Measurements from ENCODE around the gene PARP6. TPM values are rescaled to one million over a fixed set of nuclear protein-coding genes. Genes with fewer than 3 reads are reported as not detected.
A peak's percentile ranks its signal among the peaks of the same experiment; 100 is the strongest.

Gene PARP6
- total and polyA plus RNA-seq, 5 experiments from 2014 or later, result 13.1 to 133 (median 38.2) TPM

- DNase-seq (no peak), ATAC-seq (no peak)
- POLR2A ChIA-PET, result interaction anchor here (0.9 kb wide), 1 partner anchor 138 kb away, joined by 3 read pairs; the partner anchor contains the start of gene HEXA
- H3K9me3 Mint-ChIP-seq, result no peaks in the 10 kb centered on the region
- peaks cover 7 to 23% (median 9%) of the 10 kb centered on the region in 4 donors for H3K4me1 Mint-ChIP-seq
- no peaks in the 10 kb centered on the region for H3K27me3 Mint-ChIP-seq
- H3K36me3 Mint-ChIP-seq, result peaks cover 0 to 31% (median 2%) of the 10 kb centered on the region in 3 donors
- peak overlapping the region in 3 of 10 donors; percentile 50 to 81 (median 51) for H3K27ac Mint-ChIP-seq
- no peak overlapping the region for H3K4me3 Mint-ChIP-seq
These were observed 34.5 kb downstream of the PARP6 start for GRCh38 chr15:72237853-72238224.

- peaks cover 0 to 25% (median 2%) of the 10 kb centered on the region in 3 donors for H3K36me3 Mint-ChIP-seq
- no peak overlapping the region for H3K4me3 Mint-ChIP-seq
- POLR2A ChIA-PET, result interaction anchor here (0.9 kb wide), 1 partner anchor 138 kb away, joined by 3 read pairs; the partner anchor contains the start of gene HEXA
- H3K9me3 Mint-ChIP-seq, result no peaks in the 10 kb centered on the region
- no peaks in the 10 kb centered on the region for H3K27me3 Mint-ChIP-seq
- peak in 1 of 2 donors; percentile 35 for ATAC-seq
- peak overlapping the region in 8 of 10 donors; percentile 18 to 81 (median 50) for H3K27ac Mint-ChIP-seq
- no peak for DNase-seq
- H3K4me1 Mint-ChIP-seq, result peaks cover 8 to 29% (median 15%) of the 10 kb centered on the region in 4 donors
These were observed 35.1 kb downstream of the PARP6 start for GRCh38 chr15:72237029-72237852.

GRCh38 chr15:72236381-72237003, 35.9 kb downstream of the PARP6 start:
- peaks cover 12 to 36% (median 22%) of the 10 kb centered on the region in 4 donors for H3K4me1 Mint-ChIP-seq
- H3K4me3 Mint-ChIP-seq, result peak overlapping the region in 1 of 10 donors; percentile 1
- H3K27me3 Mint-ChIP-seq, result no peaks in the 10 kb centered on the region
- H3K36me3 Mint-ChIP-seq, result peaks cover 0 to 18% (median 2%) of the 10 kb centered on the region in 3 donors
- H3K27ac Mint-ChIP-seq, result peak overlapping the region in 2 of 10 donors; percentile 8 to 27
- DNase-seq, result no peak
- POLR2A ChIA-PET, result interaction anchor here (0.9 kb wide), 1 partner anchor 139 kb away, joined by 3 read pairs; the partner anchor contains the start of gene HEXA
- no peak for ATAC-seq
- no peaks in the 10 kb centered on the region for H3K9me3 Mint-ChIP-seq

GRCh38 chr15:72235298-72235697, 37.1 kb downstream of the PARP6 start:
- Mint-ChIP-seq H3K4me3 (no peak overlapping the region), H3K4me1 (peaks cover 15 to 38% (median 23%) of the 10 kb centered on the region in 4 donors), H3K27ac (peak overlapping the region in 1 of 10 donors; percentile 1), H3K27me3 (no peaks in the 10 kb centered on the region), H3K36me3 (peaks cover 0 to 6% (median 0%) of the 10 kb centered on the region in 3 donors), H3K9me3 (no peaks in the 10 kb centered on the region)
- POLR2A ChIA-PET, result no interaction called here
- no peak for ATAC-seq
- no peak for DNase-seq

GRCh38 chr15:72233769-72234168, 38.6 kb downstream of the PARP6 start:
- Mint-ChIP-seq H3K27ac (peak overlapping the region in 4 of 10 donors; percentile 16 to 66 (median 40)), H3K9me3 (no peaks in the 10 kb centered on the region), H3K27me3 (no peaks in the 10 kb centered on the region), H3K4me1 (peaks cover 22 to 48% (median 32%) of the 10 kb centered on the region in 4 donors), H3K36me3 (no peaks in the 10 kb centered on the region), H3K4me3 (peak overlapping the region in 1 of 10 donors; percentile 30)
- ATAC-seq (no peak), DNase-seq (no peak)
- POLR2A ChIA-PET, result no interaction called here

GRCh38 chr15:72231833-72232478, 40.4 kb downstream of the PARP6 start:
- H3K4me1 Mint-ChIP-seq, result peaks cover 22 to 55% (median 43%) of the 10 kb centered on the region in 4 donors
- DNase-seq, result peak; percentile 27 to 79 (median 56)

GRCh38 chr15:72231066-72231832, 41.1 kb downstream of the PARP6 start, which contains the start of gene PKM:
Gene PKM (minus strand): TSS chr15:72231190. CDS start chr15:72219097, 12,093 bp downstream.
- Mint-ChIP-seq H3K27me3 (no peaks in the 10 kb centered on the region), H3K27ac (peak within 1 kb of the TSS; percentile 86 to 99 (median 96)), H3K9me3 (no peaks in the 10 kb centered on the region), H3K36me3 (no peaks in the 10 kb centered on the region), H3K4me3 (peak within 1 kb of the TSS; percentile 94 to 99 (median 98)), H3K4me1 (peaks cover 25 to 56% (median 47%) of the 10 kb centered on the region in 4 donors)
- DNase-seq (peak; percentile 84 to 96 (median 88)), ATAC-seq (peak; percentile 43 to 46)
- POLR2A ChIA-PET, result interaction anchor here (0.6 to 3.7 kb wide), 17 partner anchors 9 to 242 kb away, joined by 3 to 46 read pairs (median 4); partner anchors contain the start of genes HEXA, MYO9A, PARP6 and SENP8

More at GRCh38 chr15:72231833-72232478, 40.4 kb downstream of the PARP6 start:
- POLR2A ChIA-PET, result interaction anchor here (0.8 to 3.7 kb wide), 13 partner anchors 8 to 144 kb away, joined by 3 to 46 read pairs (median 5); partner anchors contain the start of genes HEXA, MYO9A, PARP6 and SENP8
- H3K27me3 Mint-ChIP-seq, result no peaks in the 10 kb centered on the region
- no peaks in the 10 kb centered on the region for H3K9me3 Mint-ChIP-seq
- peak overlapping the region; percentile 94 to 99 (median 98) for H3K4me3 Mint-ChIP-seq
- peak; percentile 41 to 65 for ATAC-seq
- peak overlapping the region; percentile 64 to 98 (median 94) for H3K27ac Mint-ChIP-seq
- no peaks in the 10 kb centered on the region for H3K36me3 Mint-ChIP-seq

- Mint-ChIP-seq H3K27me3 (no peaks in the 10 kb centered on the region), H3K27ac (peak overlapping the region; percentile 86 to 99 (median 96)), H3K36me3 (peaks cover 0 to 2% (median 0%) of the 10 kb centered on the region in 3 donors), H3K4me3 (peak overlapping the region; percentile 94 to 99 (median 98)), H3K9me3 (no peaks in the 10 kb centered on the region), H3K4me1 (peaks cover 31 to 64% (median 54%) of the 10 kb centered on the region in 4 donors)
- POLR2A ChIA-PET, result interaction anchor here (0.5 to 3.7 kb wide), 15 partner anchors 9 to 243 kb away, joined by 3 to 46 read pairs (median 4); partner anchors contain the start of genes HEXA and PARP6
- ATAC-seq, result peak in 1 of 2 donors; percentile 0
- peak in 9 of 10 donors; percentile 32 to 79 (median 48) for DNase-seq
These were observed 41.9 kb downstream of the PARP6 start for GRCh38 chr15:72230197-72231065.

- no peak for DNase-seq
- Mint-ChIP-seq H3K4me3 (peak overlapping the region; percentile 92 to 98 (median 96)), H3K36me3 (peaks cover 0 to 5% (median 0%) of the 10 kb centered on the region in 3 donors), H3K27me3 (no peaks in the 10 kb centered on the region), H3K9me3 (no peaks in the 10 kb centered on the region), H3K4me1 (peaks cover 33 to 66% (median 57%) of the 10 kb centered on the region in 4 donors), H3K27ac (peak overlapping the region in 9 of 10 donors; percentile 89 to 99 (median 97))
- POLR2A ChIA-PET, result interaction anchor here (0.5 to 3.7 kb wide), 8 partner anchors 9 to 146 kb away, joined by 4 to 46 read pairs (median 6); partner anchors contain the start of genes HEXA and PARP6
- no peak for ATAC-seq
These were observed 42.5 kb downstream of the PARP6 start for GRCh38 chr15:72229947-72230196.

GRCh38 chr15:72229076-72229946, 43.0 kb downstream of the PARP6 start:
- Mint-ChIP-seq H3K4me1 (peaks cover 33 to 70% (median 59%) of the 10 kb centered on the region in 4 donors), H3K4me3 (peak overlapping the region; percentile 92 to 98 (median 96)), H3K36me3 (peaks cover 0 to 6% (median 0%) of the 10 kb centered on the region in 3 donors), H3K27me3 (no peaks in the 10 kb centered on the region), H3K27ac (peak overlapping the region; percentile 89 to 99 (median 97)), H3K9me3 (no peaks in the 10 kb centered on the region)
- POLR2A ChIA-PET, result interaction anchor here (0.5 to 3.7 kb wide), 8 partner anchors 10 to 147 kb away, joined by 4 to 46 read pairs (median 6); partner anchors contain the start of genes HEXA and PARP6
- ATAC-seq (peak in 1 of 2 donors; percentile 11), DNase-seq (peak in 7 of 10 donors; percentile 10 to 44 (median 40))
